RKO (cell line): ENCODE data around the gene ZDHHC8.

Experiments used
- DNase-seq: peaks from one replicate; pipeline ENCODE4 v3.0.0-alpha.2; 2016; ENCODE audit warnings: low spot score

The ZDHHC8 gene, protein sequence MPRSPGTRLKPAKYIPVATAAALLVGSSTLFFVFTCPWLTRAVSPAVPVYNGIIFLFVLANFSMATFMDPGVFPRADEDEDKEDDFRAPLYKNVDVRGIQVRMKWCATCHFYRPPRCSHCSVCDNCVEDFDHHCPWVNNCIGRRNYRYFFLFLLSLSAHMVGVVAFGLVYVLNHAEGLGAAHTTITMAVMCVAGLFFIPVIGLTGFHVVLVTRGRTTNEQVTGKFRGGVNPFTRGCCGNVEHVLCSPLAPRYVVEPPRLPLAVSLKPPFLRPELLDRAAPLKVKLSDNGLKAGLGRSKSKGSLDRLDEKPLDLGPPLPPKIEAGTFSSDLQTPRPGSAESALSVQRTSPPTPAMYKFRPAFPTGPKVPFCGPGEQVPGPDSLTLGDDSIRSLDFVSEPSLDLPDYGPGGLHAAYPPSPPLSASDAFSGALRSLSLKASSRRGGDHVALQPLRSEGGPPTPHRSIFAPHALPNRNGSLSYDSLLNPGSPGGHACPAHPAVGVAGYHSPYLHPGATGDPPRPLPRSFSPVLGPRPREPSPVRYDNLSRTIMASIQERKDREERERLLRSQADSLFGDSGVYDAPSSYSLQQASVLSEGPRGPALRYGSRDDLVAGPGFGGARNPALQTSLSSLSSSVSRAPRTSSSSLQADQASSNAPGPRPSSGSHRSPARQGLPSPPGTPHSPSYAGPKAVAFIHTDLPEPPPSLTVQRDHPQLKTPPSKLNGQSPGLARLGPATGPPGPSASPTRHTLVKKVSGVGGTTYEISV

GRCh38 chr22:20131597-20131858, at the start of gene ZDHHC8:
Gene ZDHHC8, plus strand, starts transcription at chr22:20131804. Its CDS starts 144 bp downstream, at chr22:20131948.
- no peak for DNase-seq

DNA sequence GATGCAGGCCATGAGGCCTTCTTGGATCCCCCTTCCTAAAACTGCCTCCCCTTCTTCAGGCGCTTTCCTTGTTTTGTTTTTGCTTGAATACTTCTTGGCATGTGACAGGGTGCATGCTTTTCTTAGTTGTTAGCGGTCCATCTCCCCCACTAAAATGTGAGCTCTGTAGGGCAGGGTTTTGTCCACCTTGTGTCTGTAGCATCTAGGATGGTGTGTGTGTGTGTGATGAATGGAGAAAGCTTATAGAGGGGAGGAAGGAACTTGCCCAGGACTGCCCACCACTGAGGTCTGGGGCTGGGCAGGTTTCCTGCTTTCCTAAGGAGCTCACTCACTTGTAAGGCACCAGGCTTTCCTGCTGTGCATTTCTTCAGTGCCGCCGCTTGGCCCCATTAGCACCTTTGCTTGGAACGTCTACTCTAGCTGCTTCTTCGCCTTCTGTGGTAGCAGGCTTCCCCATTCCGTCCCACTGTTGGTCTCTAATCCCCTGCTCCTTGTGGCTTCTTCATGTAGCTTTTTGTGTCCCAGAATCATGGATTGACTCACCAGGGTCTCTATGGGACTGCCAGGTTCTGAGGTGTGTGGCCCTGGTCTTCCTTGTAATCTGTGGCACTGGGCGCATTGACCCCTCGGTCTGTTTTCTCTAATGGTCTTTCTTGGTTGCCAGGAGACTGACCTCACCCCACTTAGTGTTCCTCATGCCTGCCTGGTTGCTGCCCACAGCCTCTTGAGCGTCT, 48.3 kb upstream of the ZDHHC8 start:
- no peak for DNase-seq

- DNase-seq, result no peak
These were observed 47.6 kb upstream of the ZDHHC8 start for GRCh38 chr22:20083891-20084546.

DNA sequence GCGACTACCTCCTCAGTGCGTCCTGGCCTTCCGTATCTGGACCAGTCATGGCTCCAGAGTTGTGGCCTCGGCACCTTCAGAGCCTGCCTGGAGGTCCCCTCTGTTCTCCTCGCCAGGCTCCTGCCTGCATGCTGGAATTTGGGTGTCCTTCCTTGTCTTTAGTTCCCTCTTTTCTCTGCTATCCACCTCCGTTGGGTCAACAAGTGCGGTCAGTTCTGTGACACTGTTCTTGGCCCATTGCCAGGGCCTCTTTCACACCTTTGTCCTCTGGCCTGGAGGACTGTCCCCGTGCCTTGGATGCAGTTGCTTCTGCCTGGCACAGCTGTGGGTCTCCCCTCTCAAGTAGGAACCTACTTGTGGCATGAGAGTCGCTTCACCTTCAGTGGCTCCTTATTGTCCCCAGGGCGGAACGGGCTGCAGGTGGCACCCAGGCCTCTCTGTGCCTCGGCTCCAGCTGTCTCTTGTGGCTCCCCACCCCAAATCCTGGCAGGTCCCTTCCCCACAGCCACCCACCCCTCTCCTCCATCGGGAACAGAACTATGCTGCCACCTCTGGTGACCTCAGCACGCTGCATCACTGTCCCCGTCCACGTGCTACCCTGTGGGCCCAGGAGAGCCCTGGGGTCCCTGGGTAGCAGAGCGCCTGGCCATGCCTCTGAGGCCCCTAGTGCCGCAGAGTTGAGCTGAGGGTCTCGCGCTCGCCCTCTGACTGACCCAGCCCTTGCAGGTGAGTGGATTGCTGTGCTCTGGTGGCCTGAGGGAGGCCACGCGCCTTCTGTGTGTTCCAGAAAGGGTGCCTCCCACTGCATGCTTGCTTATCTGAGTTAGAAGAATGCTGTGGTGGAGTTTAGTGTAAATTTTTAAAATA, 46.8 kb upstream of the ZDHHC8 start:
- DNase-seq, result no peak

GRCh38 chr22:20085651-20086050, 46.0 kb upstream of the ZDHHC8 start:
- DNase-seq, result no peak

- no peak for DNase-seq
These were observed 45.5 kb upstream of the ZDHHC8 start for GRCh38 chr22:20086101-20086599.

DNA sequence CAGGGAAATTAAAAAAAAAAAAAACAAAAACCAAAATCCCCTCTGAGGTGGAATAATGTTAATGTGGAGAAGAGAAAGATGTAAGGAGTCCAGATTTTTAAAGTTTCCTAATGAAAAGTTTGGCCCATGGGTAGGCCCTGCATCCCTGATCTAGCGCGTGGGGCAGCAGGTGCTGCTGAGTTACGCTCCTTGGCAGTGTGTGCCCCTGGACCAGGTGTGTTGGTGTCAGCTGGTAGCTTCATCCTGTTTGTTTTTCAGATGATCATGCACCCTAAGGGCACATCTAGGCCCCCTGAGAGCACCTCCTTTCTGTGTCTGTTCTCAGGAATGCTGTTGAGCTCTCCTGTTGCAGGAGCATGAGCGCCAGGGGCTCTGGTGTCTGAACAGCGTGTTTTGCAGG, 44.8 kb upstream of the ZDHHC8 start:
- no peak for DNase-seq

GRCh38 chr22:20087319-20088262, 44.0 kb upstream of the ZDHHC8 start:
- DNase-seq, result no peak

GRCh38 chr22:20088263-20088648, 43.3 kb upstream of the ZDHHC8 start:
- DNase-seq, result no peak

DNA sequence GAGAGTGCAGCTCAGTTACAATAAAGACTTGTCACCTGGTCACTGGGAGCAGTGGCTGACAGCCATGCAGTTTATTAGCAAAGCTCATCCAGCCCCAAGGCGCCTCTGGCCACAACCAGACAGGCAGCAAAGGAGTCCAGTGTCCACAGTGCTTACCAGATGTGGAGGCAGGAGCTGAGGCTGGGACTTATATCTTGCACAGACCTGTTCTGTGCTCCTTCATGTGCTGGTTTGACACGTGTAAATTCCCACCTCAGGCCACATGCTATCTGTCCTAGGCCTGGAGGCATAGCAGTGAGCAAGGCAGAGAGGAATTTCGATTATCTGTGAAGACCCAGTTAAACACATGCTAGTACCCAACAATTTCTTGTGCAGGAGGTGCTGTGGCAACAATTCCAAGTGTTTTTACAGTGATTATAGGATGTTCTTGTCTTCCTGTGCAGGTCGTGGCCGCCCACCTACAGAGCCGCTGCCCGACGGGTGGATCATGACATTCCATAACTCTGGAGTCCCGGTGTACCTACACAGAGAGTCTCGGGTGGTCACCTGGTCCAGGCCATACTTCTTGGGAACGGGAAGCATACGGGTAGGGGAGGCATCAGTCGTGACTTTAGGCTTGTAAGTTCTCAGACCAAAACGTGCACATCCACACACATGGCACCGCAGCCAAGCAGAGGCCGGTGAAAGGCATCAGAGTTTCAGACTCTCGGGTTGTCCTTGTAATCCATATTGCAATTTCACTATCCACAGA, 42.2 kb upstream of the ZDHHC8 start:
- no peak for DNase-seq

- peak; percentile 20 for DNase-seq
These were observed 41.5 kb upstream of the ZDHHC8 start for GRCh38 chr22:20089977-20090729.

- no peak for DNase-seq
These were observed 40.8 kb upstream of the ZDHHC8 start for GRCh38 chr22:20090730-20091240.

DNA sequence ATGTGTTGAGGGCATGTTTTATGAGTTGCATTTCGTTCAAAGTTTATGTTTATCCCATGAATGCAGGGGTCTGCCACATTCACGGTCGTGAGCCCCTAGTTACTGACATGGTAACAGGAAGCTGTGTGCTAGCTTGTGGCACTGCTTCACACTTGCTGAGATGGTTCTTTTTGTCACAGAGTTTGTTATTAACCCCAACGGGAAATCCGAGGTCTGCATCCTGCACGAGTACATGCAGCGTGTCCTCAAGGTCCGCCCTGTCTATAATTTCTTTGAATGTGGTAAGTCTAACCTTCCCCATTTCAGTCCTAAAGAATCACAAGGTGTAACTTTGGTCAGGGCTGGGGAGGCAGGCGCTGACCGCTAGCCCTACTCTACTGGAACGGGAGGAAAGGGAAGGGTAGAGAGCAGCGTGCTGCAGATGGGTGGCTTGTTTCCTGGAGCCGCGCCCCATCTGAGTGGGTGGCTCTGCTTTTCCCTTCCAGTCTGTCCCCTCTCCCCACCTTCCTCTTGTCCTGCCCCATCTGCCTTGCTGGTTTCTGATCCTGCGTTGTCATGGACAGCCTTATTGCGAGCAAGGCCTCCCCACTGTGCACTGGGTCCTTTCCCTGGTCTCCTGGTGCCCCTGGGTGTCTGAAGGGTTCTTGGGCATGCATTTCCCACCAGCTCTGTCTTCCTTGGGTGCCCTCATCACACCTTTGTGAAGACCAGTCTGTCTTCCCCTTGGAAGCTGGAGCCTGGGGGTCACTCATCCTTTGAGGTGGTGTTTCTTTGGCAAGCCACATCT, 39.7 kb upstream of the ZDHHC8 start:
- no peak for DNase-seq

GRCh38 chr22:20092477-20092854, 39.1 kb upstream of the ZDHHC8 start:
- no peak for DNase-seq

DNA sequence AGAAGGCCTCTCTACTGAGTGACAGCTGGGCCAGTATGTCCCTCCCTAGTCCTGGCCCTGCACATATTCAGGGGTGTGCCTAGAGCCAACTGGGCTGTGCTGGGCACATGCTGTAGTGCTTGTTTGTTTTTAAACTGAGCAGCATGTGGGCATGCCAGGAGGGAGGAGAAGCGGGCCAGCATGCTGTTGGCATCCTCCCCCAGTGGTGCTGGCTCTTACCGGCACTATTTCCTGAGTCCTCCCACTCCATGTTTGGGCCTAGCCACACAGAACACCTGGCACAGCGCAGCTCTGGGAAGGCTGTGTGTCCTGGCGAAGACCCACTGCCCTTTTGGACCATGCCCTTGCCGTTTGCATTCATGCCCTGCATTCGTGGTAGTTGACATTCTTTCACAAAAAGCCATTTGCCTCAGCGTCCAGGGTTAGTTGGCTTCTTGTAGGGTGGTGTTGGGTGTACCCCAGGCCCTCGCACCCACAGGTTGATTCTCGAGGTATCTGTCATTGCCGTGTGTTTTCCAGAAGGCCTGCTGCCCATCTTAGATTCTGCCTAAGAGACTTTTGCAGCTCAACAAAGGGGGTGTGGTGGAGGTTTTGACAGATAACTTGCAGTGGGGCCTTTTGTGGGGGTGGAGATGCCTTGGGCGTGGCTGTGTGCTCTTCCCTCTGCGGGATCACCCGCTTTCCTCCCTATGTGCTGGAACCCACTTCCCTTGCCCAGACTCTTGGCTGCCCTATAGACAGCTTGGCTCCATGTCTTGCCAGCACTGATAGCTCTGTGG, 38.0 kb upstream of the ZDHHC8 start:
- DNase-seq, result no peak

DNA sequence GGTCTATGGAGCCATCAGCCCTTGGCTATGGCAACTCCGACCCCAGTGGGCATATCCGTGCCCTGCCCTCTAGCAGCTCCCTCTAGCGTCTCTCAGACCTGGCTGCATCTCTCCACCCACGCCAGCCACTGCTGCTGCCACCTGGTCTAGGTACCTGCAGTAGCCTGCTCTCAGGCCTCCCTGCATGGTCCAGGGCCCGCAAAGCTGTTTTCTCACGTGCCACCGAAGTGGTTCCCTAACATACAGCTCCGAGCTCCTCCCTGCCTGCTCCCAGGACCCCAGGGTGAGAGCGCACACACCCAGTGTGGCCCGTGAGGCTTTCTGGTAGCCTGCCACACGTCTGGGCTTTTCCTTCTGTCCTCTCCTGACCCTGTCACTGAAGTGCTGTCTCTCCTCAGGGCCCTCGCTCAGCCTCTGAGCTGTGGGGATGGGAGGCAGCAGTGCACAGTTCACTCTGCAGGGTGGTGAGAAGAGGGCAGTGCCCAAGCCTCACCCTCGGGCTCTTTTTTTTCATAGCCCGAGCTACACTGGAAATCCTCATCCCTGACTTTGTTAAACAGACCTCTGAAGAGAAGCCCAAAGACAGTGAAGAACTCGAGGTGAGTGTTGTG, 37.3 kb upstream of the ZDHHC8 start:
- no peak for DNase-seq
